HG03460 (cell line): ENCODE data around the gene ACSL6.

Experiments used
- ATAC-seq: cut with Tn5 transposase; IDR thresholded peaks from one replicate; pipeline ENCODE4 v1.9.1; 2021; ENCODE audit not compliant: unreplicated experiment

ACSL6 gene

GRCh38 chr5:131984956-131985665, 26.3 kb downstream of the ACSL6 start:
- ATAC-seq, result no peak

- ATAC-seq, result no peak
Observed at GRCh38 chr5:131983244-131983771, 28.1 kb downstream of the ACSL6 start.

GRCh38 chr5:131981516-131981915, 29.9 kb downstream of the ACSL6 start:
- ATAC-seq, result no peak

- ATAC-seq, result no peak
Observed at GRCh38 chr5:131980696-131981095, 30.8 kb downstream of the ACSL6 start.

- ATAC-seq, result no peak
Observed at GRCh38 chr5:131979816-131980215, 31.6 kb downstream of the ACSL6 start.

- ATAC-seq, result no peak
Observed at GRCh38 chr5:131977212-131977604, 34.2 kb downstream of the ACSL6 start.

GRCh38 chr5:131976414-131977211, 34.8 kb downstream of the ACSL6 start:
- ATAC-seq, result no peak

GRCh38 chr5:131974956-131975726, 36.3 kb downstream of the ACSL6 start:
- ATAC-seq, result no peak

GRCh38 chr5:131974622-131974955, 36.9 kb downstream of the ACSL6 start:
- no peak for ATAC-seq

GRCh38 chr5:131974016-131974415, 37.4 kb downstream of the ACSL6 start:
- no peak for ATAC-seq

GRCh38 chr5:131973089-131973712, 38.3 kb downstream of the ACSL6 start:
- ATAC-seq, result no peak

- no peak for ATAC-seq
Observed at GRCh38 chr5:131968396-131968954, 43.0 kb downstream of the ACSL6 start.

GRCh38 chr5:131966551-131966950, 44.9 kb downstream of the ACSL6 start:
- no peak for ATAC-seq

- ATAC-seq, result no peak
Observed at GRCh38 chr5:131965826-131966415, 45.5 kb downstream of the ACSL6 start.

- ATAC-seq, result no peak
Observed at GRCh38 chr5:131959906-131960305, 51.6 kb downstream of the ACSL6 start.

- no peak for ATAC-seq
Observed at GRCh38 chr5:131959136-131959535, 52.3 kb downstream of the ACSL6 start.

GRCh38 chr5:131957721-131958441, 53.6 kb downstream of the ACSL6 start:
- ATAC-seq, result no peak

GRCh38 chr5:131953969-131954368, 57.5 kb downstream of the ACSL6 start:
- ATAC-seq, result no peak

GRCh38 chr5:131952301-131952857, 59.1 kb downstream of the ACSL6 start:
- no peak for ATAC-seq
